ENCODE data around the gene TNXB. TPM values are rescaled to one million over a fixed set of nuclear protein-coding genes. Genes with fewer than 3 reads are reported as not detected.
"Not testable (repeated sequence)": the region's sequence is repeated elsewhere in the genome, so short reads cannot be mapped to it uniquely, and the experiment has no call there.

TNXB gene
- total and polyA plus RNA-seq, 4 experiments from 2014 or later: 0.31 to 22.4 (median 16.5) TPM; not detected in 1

- Mint-ChIP-seq H3K4me1 (no peaks in the 10 kb centered on the region), H3K27me3 (no peaks in the 10 kb centered on the region), H3K9me3 (no peaks in the 10 kb centered on the region), H3K36me3 (no peaks in the 10 kb centered on the region), H3K4me3 (no peak overlapping the region), H3K27ac (no peak overlapping the region)
- H3K27me3 ChIP-seq (ENCODE audit: insufficient read depth, low read length): no peaks in the 10 kb centered on the region
- no peak for DNase-seq
- ChIA-PET POLR2A (ENCODE audit: partially characterized antibody) (no interaction called here), CTCF (ENCODE audit: partially characterized antibody) (interaction anchor here (1.4 kb wide), 1 partner anchor 11 kb away, joined by 3 read pairs; no protein-coding TSS in a partner anchor)
- H3K27ac ChIP-seq (ENCODE audit: low read depth, low read length): no peak overlapping the region
- H3K36me3 ChIP-seq (ENCODE audit: insufficient read depth, low read length): no peaks in the 10 kb centered on the region
- H3K4me3 ChIP-seq (ENCODE audit: low read length in 2 of 2): no peak overlapping the region
- no peaks in the 10 kb centered on the region for H3K9me3 ChIP-seq (ENCODE audit: control insufficient read depth in 1 of 2, low read length in 2 of 2)
- intact Hi-C loops (cut with micrococcal nuclease): no loop called here
- no peaks in the 10 kb centered on the region for H3K4me1 ChIP-seq (ENCODE audit: insufficient read depth, low read length)
Observed at GRCh38 chr6:32058511-32058963, 50.6 kb downstream of the TNXB start.

GRCh38 chr6:32057966-32058365, 51.2 kb downstream of the TNXB start:
- Histone ChIP-seq H3K27ac (ENCODE audit: low read depth, low read length) (no peak overlapping the region), H3K4me1 (ENCODE audit: insufficient read depth, low read length) (no peaks in the 10 kb centered on the region), H3K4me3 (ENCODE audit: low read length in 2 of 2) (no peak overlapping the region), H3K9me3 (ENCODE audit: control insufficient read depth in 1 of 2, low read length in 2 of 2) (no peaks in the 10 kb centered on the region), H3K27me3 (ENCODE audit: insufficient read depth, low read length) (no peaks in the 10 kb centered on the region), H3K36me3 (ENCODE audit: insufficient read depth, low read length) (no peaks in the 10 kb centered on the region)
- H3K9me3 Mint-ChIP-seq: no peaks in the 10 kb centered on the region
- ChIA-PET CTCF (ENCODE audit: partially characterized antibody) (no interaction called here), POLR2A (ENCODE audit: partially characterized antibody) (no interaction called here)
- no peak overlapping the region for H3K4me3 Mint-ChIP-seq
- H3K4me1 Mint-ChIP-seq: no peaks in the 10 kb centered on the region
- H3K27ac Mint-ChIP-seq: no peak overlapping the region
- intact Hi-C loops (cut with micrococcal nuclease): no loop called here
- H3K27me3 Mint-ChIP-seq: no peaks in the 10 kb centered on the region
- no peaks in the 10 kb centered on the region for H3K36me3 Mint-ChIP-seq
- no peak for DNase-seq

- Histone ChIP-seq H3K36me3 (ENCODE audit: insufficient read depth, low read length) (no peaks in the 10 kb centered on the region), H3K27me3 (ENCODE audit: insufficient read depth, low read length) (no peaks in the 10 kb centered on the region), H3K4me1 (ENCODE audit: insufficient read depth, low read length) (no peaks in the 10 kb centered on the region), H3K9me3 (ENCODE audit: control insufficient read depth in 1 of 2, low read length in 2 of 2) (no peaks in the 10 kb centered on the region), H3K4me3 (ENCODE audit: low read length in 2 of 2) (no peak overlapping the region), H3K27ac (ENCODE audit: low read depth, low read length) (no peak overlapping the region)
- intact Hi-C loops (cut with micrococcal nuclease): no loop called here
- Mint-ChIP-seq H3K27ac (no peak overlapping the region), H3K27me3 (no peaks in the 10 kb centered on the region), H3K36me3 (no peaks in the 10 kb centered on the region), H3K4me1 (no peaks in the 10 kb centered on the region), H3K9me3 (no peaks in the 10 kb centered on the region), H3K4me3 (no peak overlapping the region)
- CTCF ChIA-PET (ENCODE audit: partially characterized antibody): no interaction called here
- POLR2A ChIA-PET (ENCODE audit: partially characterized antibody): no interaction called here
- DNase-seq: no peak
Observed at GRCh38 chr6:32056254-32056653, 52.9 kb downstream of the TNXB start.

- POLR2A ChIA-PET (ENCODE audit: partially characterized antibody); H3K4me1 Mint-ChIP-seq: not testable (repeated sequence)
Observed at GRCh38 chr6:32055756-32056155, 53.4 kb downstream of the TNXB start.

GRCh38 chr6:32053314-32053713, 55.8 kb downstream of the TNXB start:
- H3K4me3 Mint-ChIP-seq; H3K36me3 ChIP-seq (ENCODE audit: insufficient read depth, low read length); H3K4me3 ChIP-seq (ENCODE audit: low read length in 2 of 2); H3K4me1 ChIP-seq (ENCODE audit: insufficient read depth, low read length); H3K9me3 Mint-ChIP-seq; CTCF ChIA-PET (ENCODE audit: partially characterized antibody); H3K9me3 ChIP-seq (ENCODE audit: control insufficient read depth in 1 of 2, low read length in 2 of 2); H3K36me3 Mint-ChIP-seq; H3K27ac Mint-ChIP-seq; DNase-seq; intact Hi-C loops (cut with micrococcal nuclease); POLR2A ChIA-PET (ENCODE audit: partially characterized antibody); H3K27me3 Mint-ChIP-seq; H3K27ac ChIP-seq (ENCODE audit: low read depth, low read length); H3K27me3 ChIP-seq (ENCODE audit: insufficient read depth, low read length); H3K4me1 Mint-ChIP-seq: not testable (repeated sequence)

More at GRCh38 chr6:32055756-32056155, 53.4 kb downstream of the TNXB start:
- intact Hi-C loops (cut with micrococcal nuclease); H3K27me3 ChIP-seq (ENCODE audit: insufficient read depth, low read length); H3K27ac ChIP-seq (ENCODE audit: low read depth, low read length); DNase-seq; H3K36me3 ChIP-seq (ENCODE audit: insufficient read depth, low read length); H3K36me3 Mint-ChIP-seq; H3K4me3 ChIP-seq (ENCODE audit: low read length in 2 of 2); H3K27ac Mint-ChIP-seq; H3K9me3 Mint-ChIP-seq; CTCF ChIA-PET (ENCODE audit: partially characterized antibody); H3K9me3 ChIP-seq (ENCODE audit: control insufficient read depth in 1 of 2, low read length in 2 of 2); H3K27me3 Mint-ChIP-seq; H3K4me3 Mint-ChIP-seq; H3K4me1 ChIP-seq (ENCODE audit: insufficient read depth, low read length): not testable (repeated sequence)

- intact Hi-C loops (cut with micrococcal nuclease); H3K9me3 Mint-ChIP-seq; H3K27me3 Mint-ChIP-seq; H3K27ac Mint-ChIP-seq; H3K36me3 Mint-ChIP-seq; H3K4me1 ChIP-seq (ENCODE audit: insufficient read depth, low read length); H3K4me3 ChIP-seq (ENCODE audit: low read length in 2 of 2); H3K27ac ChIP-seq (ENCODE audit: low read depth, low read length); DNase-seq; H3K36me3 ChIP-seq (ENCODE audit: insufficient read depth, low read length); H3K27me3 ChIP-seq (ENCODE audit: insufficient read depth, low read length); H3K9me3 ChIP-seq (ENCODE audit: control insufficient read depth in 1 of 2, low read length in 2 of 2); POLR2A ChIA-PET (ENCODE audit: partially characterized antibody); CTCF ChIA-PET (ENCODE audit: partially characterized antibody); H3K4me3 Mint-ChIP-seq; H3K4me1 Mint-ChIP-seq: not testable (repeated sequence)
Observed at GRCh38 chr6:32052626-32053025, 56.5 kb downstream of the TNXB start.

GRCh38 chr6:32050562-32050961, 58.6 kb downstream of the TNXB start:
- no peaks in the 10 kb centered on the region for H3K9me3 Mint-ChIP-seq
- H3K36me3 ChIP-seq (ENCODE audit: insufficient read depth, low read length): no peaks in the 10 kb centered on the region
- intact Hi-C loops (cut with micrococcal nuclease): no loop called here
- no peaks in the 10 kb centered on the region for H3K27me3 ChIP-seq (ENCODE audit: insufficient read depth, low read length)
- H3K4me3 Mint-ChIP-seq: no peak overlapping the region
- CTCF ChIA-PET (ENCODE audit: partially characterized antibody): no interaction called here
- DNase-seq: no peak
- no peak overlapping the region for H3K27ac ChIP-seq (ENCODE audit: low read depth, low read length)
- no peaks in the 10 kb centered on the region for H3K9me3 ChIP-seq (ENCODE audit: control insufficient read depth in 1 of 2, low read length in 2 of 2)
- peaks cover 3 to 8% (median 5%) of the 10 kb centered on the region in 4 donors for H3K4me1 Mint-ChIP-seq
- H3K27me3 Mint-ChIP-seq: peaks cover 0 to 5% of the 10 kb centered on the region in 2 donors
- H3K4me3 ChIP-seq (ENCODE audit: low read length in 2 of 2): no peak overlapping the region
- H3K27ac Mint-ChIP-seq: no peak overlapping the region
- POLR2A ChIA-PET (ENCODE audit: partially characterized antibody): no interaction called here
- H3K36me3 Mint-ChIP-seq: no peaks in the 10 kb centered on the region
- H3K4me1 ChIP-seq (ENCODE audit: insufficient read depth, low read length): peaks cover 10% of the 10 kb centered on the region

GRCh38 chr6:32049736-32050135, 59.4 kb downstream of the TNXB start:
- H3K9me3 Mint-ChIP-seq; H3K9me3 ChIP-seq (ENCODE audit: control insufficient read depth in 1 of 2, low read length in 2 of 2); H3K36me3 Mint-ChIP-seq; CTCF ChIA-PET (ENCODE audit: partially characterized antibody); H3K36me3 ChIP-seq (ENCODE audit: insufficient read depth, low read length); H3K27me3 Mint-ChIP-seq; H3K4me3 Mint-ChIP-seq; H3K4me1 Mint-ChIP-seq; H3K4me3 ChIP-seq (ENCODE audit: low read length in 2 of 2); H3K27ac Mint-ChIP-seq; H3K27me3 ChIP-seq (ENCODE audit: insufficient read depth, low read length); POLR2A ChIA-PET (ENCODE audit: partially characterized antibody); H3K27ac ChIP-seq (ENCODE audit: low read depth, low read length); DNase-seq: not testable (repeated sequence)
- H3K4me1 ChIP-seq (ENCODE audit: insufficient read depth, low read length): peaks cover 10% of the 10 kb centered on the region
- intact Hi-C loops (cut with micrococcal nuclease): loop anchor here (10.0 kb wide), 1 partner anchor 105 kb away; the partner anchor contains the start of genes PPT2 and PRRT1
